ENCODE results near the gene H2AZ2.

GRCh38 chr7:44805950-44806349 lies 41.9 kb downstream of the H2AZ2 start:
- TF ChIP-seq, protein P1, sequence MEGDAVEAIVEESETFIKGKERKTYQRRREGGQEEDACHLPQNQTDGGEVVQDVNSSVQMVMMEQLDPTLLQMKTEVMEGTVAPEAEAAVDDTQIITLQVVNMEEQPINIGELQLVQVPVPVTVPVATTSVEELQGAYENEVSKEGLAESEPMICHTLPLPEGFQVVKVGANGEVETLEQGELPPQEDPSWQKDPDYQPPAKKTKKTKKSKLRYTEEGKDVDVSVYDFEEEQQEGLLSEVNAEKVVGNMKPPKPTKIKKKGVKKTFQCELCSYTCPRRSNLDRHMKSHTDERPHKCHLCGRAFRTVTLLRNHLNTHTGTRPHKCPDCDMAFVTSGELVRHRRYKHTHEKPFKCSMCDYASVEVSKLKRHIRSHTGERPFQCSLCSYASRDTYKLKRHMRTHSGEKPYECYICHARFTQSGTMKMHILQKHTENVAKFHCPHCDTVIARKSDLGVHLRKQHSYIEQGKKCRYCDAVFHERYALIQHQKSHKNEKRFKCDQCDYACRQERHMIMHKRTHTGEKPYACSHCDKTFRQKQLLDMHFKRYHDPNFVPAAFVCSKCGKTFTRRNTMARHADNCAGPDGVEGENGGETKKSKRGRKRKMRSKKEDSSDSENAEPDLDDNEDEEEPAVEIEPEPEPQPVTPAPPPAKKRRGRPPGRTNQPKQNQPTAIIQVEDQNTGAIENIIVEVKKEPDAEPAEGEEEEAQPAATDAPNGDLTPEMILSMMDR (IDR thresholded peaks at IDR 0.05) = no peak
- TF ChIP-seq POLR2A (IDR thresholded peaks at IDR 0.05) = no peak
- TF ChIP-seq POLR2AphosphoS5 (IDR thresholded peaks at IDR 0.05) = no peak

All from suprapubic skin (tissue), 4 donors.